Aorta (tissue), 5 donors: ENCODE measurements around the gene UBE2J1. TPM values are rescaled to one million over a fixed set of nuclear protein-coding genes. Genes with fewer than 3 reads are reported as not detected.

Experiments
- ATAC-seq: fragments of 200-7000 bp; cut with Tn5 transposase; one replicate; pipeline ENCODE4 v1.9.1; 2022; ENCODE audit warnings: moderate library complexity; ENCODE audit not compliant: low FRiP score
- DNase-seq, 2 donors: peaks; one replicate each; pipeline ENCODE4 v3.0.0-alpha.2; 2020
- H3K27ac ChIP-seq, 2 donors: one replicate each; pipeline ENCODE4 v1.5.1; 2013; ENCODE audit warnings: low read length in 2 of 2, mild to moderate bottlenecking in 2 of 2, moderate library complexity in 2 of 2, control low read depth in 1 of 2, inconsistent platforms in 1 of 2, low read depth in 1 of 2
- H3K27me3 ChIP-seq, 2 donors: one replicate each; pipeline ENCODE4 v1.6.1; 2013; ENCODE audit warnings: control low read depth in 1 of 2, low read length in 1 of 2, mild to moderate bottlenecking in 1 of 2, moderate library complexity in 1 of 2; ENCODE audit not compliant: insufficient read depth in 2 of 2, control insufficient read depth in 1 of 2
- H3K36me3 ChIP-seq, 2 donors: one replicate each; pipeline ENCODE4 v1.6.1; 2013; ENCODE audit warnings: control low read depth in 1 of 2, low read length in 1 of 2, mild to moderate bottlenecking in 1 of 2; ENCODE audit not compliant: insufficient read depth in 2 of 2, control insufficient read depth in 1 of 2
- H3K4me1 ChIP-seq, 2 donors: one replicate each; pipeline ENCODE4 v1.6.1; 2013; ENCODE audit warnings: low read length in 2 of 2, control low read depth in 1 of 2, mild to moderate bottlenecking in 1 of 2, moderate library complexity in 1 of 2; ENCODE audit not compliant: insufficient read depth in 2 of 2, control insufficient read depth in 1 of 2
- H3K4me3 ChIP-seq, 2 donors: one replicate each; pipeline ENCODE4 v1.5.1; 2013; ENCODE audit warnings: low read length in 2 of 2, control low read depth in 1 of 2, mild to moderate bottlenecking in 1 of 2
- H3K9me3 ChIP-seq: one replicate; pipeline ENCODE4 v1.6.1; 2013; ENCODE audit warnings: mild to moderate bottlenecking, low read length; ENCODE audit not compliant: control insufficient read depth
- WGBS, 2 donors: extraction: QIAGEN DNeasy Blood & Tissue Kit; methylation state at CpG; one replicate each; pipeline ENCODE4 v1.1.7; 2013; 5-methylcytosine and 5-hydroxymethylcytosine counted together
- intact Hi-C, 2 donors: fragments of 100-400 bp; cut with DNase I; formaldehyde crosslinking; loops; one replicate each; pipeline versions ENCODE4 v1.14.2 to v1.15.0; 2022
- polyA plus RNA-seq, 2 donors: library from polyadenylated mRNA; stranded (reverse); fragments of 200-250 nt; gene quantifications; one replicate each; pipeline ENCODE4 v1.2.3, GENCODE V29; 2013
- total RNA-seq, 2 donors: library from RNA; stranded (reverse); fragmentation: NEBNext Ultra II Directional; extraction: Animal tissue kit (Norgen Biotek cat#: 25700); gene quantifications; one replicate each; pipeline ENCODE4 v1.2.1, GENCODE V29; 2021
- donor health status: healthy with polysubstance abuse.
- donor health status: Bipolar disorder and iron deficiency.
- donor health status: DM: no; HTN: no; CAD: no.
- donor health status: DM: no; HTN: no; CAD: no.
- donor health status: DM: yes; HTN: yes; CAD: no.

UBE2J1 gene
- total and polyA plus RNA-seq, 4 donors = 18.6 to 38.7 (median 31.9) TPM

GRCh38 chr6:89317067-89317466 is 35.5 kb downstream of the UBE2J1 start:
- Histone ChIP-seq H3K27ac (no peak overlapping the region), H3K9me3 (no peaks in the 10 kb centered on the region), H3K36me3 (peaks cover 0 to 2% of the 10 kb centered on the region in 2 donors), H3K4me1 (no peaks in the 10 kb centered on the region), H3K4me3 (no peak overlapping the region), H3K27me3 (no peaks in the 10 kb centered on the region)
- no peak for DNase-seq
- ATAC-seq = no peak
- intact Hi-C loops = no loop called here

- Histone ChIP-seq H3K36me3 (no peaks in the 10 kb centered on the region), H3K4me3 (no peak within 1 kb of the TSS), H3K27me3 (no peaks in the 10 kb centered on the region), H3K9me3 (no peaks in the 10 kb centered on the region), H3K4me1 (no peaks in the 10 kb centered on the region), H3K27ac (no peak within 1 kb of the TSS)
- WGBS, 2 donors = 90 to 92% methylated on average over 6 of the region's 6 CpGs
- ATAC-seq (no peak), DNase-seq (no peak)
- intact Hi-C loops = no loop called here
Observed at GRCh38 chr6:89315249-89315885, 37.2 kb downstream of the UBE2J1 start, which contains the start of gene GABRR2. GABRR2 (minus strand) TSS chr6:89315299; CDS start chr6:89315165, 134 bp downstream.

- H3K27me3 ChIP-seq = no peaks in the 10 kb centered on the region
- DNase-seq (no peak), ATAC-seq (no peak)
- intact Hi-C loops = loop anchor here in 1 of 2 donors (5.0 kb wide), 1 partner anchor 38 kb away; the partner anchor contains the start of gene UBE2J1
- no peak overlapping the region for H3K27ac ChIP-seq
- no peaks in the 10 kb centered on the region for H3K9me3 ChIP-seq
- 91 to 92% methylated on average over 7 of the region's 7 CpGs for WGBS, 2 donors
- H3K4me3 ChIP-seq = no peak overlapping the region
- H3K36me3 ChIP-seq = no peaks in the 10 kb centered on the region
- no peaks in the 10 kb centered on the region for H3K4me1 ChIP-seq
Observed at GRCh38 chr6:89314692-89315091, 37.8 kb downstream of the UBE2J1 start.

- ATAC-seq = peak; percentile 68
- Histone ChIP-seq H3K27ac (peak overlapping the region in 1 of 2 donors; percentile 47), H3K9me3 (no peaks in the 10 kb centered on the region), H3K4me3 (no peak overlapping the region), H3K4me1 (no peaks in the 10 kb centered on the region), H3K36me3 (no peaks in the 10 kb centered on the region), H3K27me3 (no peaks in the 10 kb centered on the region)
- no peak for DNase-seq
- intact Hi-C loops = loop anchor here in 1 of 2 donors (5.0 kb wide), 1 partner anchor 39 kb away; the partner anchor contains the start of gene UBE2J1
- 4% methylated on average over 1 of the region's 1 CpG for WGBS, 2 donors
Observed at GRCh38 chr6:89313006-89313405, 39.5 kb downstream of the UBE2J1 start.

DNA sequence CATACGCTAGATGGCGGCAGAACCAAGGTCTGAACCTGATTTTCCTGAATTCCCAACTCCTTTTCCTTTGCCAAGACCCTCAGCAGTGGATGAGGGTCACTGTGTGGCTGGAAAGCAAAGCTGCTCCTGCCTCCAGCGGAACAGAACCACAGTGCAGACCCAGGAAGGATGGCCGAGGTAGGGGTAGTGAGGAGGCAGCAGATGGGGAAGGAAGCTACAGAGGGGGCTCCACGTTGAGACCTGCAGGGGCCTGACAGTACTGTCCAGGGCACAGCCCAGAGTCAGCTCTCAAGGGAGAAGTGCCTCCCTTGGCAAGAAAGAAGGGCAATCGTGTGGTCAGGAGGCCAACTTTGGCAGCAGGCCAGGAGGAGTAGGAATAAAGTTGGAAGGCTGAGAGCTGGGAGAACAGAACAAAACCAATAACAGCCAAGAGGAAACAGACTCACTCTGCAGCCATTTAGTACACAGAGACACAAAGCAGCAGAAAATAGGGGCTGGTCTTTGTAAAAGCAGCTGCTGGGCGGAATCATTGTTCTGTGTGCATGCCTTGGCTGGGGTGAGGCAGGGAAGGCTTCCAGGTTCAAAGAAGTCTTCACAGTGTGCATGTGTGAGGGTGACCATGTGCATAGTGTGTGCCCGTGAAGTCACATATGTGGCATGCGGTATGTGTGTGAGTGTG is 40.5 kb downstream of the UBE2J1 start:
- intact Hi-C loops = loop anchor here in 1 of 2 donors (5.0 kb wide), 1 partner anchor 40 kb away; the partner anchor contains the start of gene UBE2J1
- Histone ChIP-seq H3K4me3 (no peak overlapping the region), H3K4me1 (no peaks in the 10 kb centered on the region), H3K9me3 (no peaks in the 10 kb centered on the region), H3K36me3 (no peaks in the 10 kb centered on the region), H3K27ac (peak overlapping the region in 1 of 2 donors; percentile 21), H3K27me3 (no peaks in the 10 kb centered on the region)
- 16 to 18% methylated on average over 9 of the region's 9 CpGs for WGBS, 2 donors
- peak; percentile 78 for ATAC-seq
- peak; percentile 84 to 88 for DNase-seq

DNA sequence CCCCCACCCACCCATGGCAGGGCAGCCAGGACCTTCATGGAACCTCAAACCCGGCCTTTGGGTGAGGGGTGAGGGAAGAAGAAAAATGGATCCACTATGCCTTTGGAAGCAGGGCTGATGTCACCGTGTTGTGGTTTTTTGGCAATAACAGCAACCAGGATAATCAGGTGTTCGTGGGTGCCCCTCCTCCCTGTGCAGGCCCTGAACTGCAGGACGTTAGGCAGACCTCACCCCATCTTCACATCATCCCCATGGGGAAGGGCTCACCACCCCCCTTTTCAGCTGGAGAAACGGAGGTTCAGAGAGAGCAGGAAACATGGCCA is 41.0 kb downstream of the UBE2J1 start:
- Histone ChIP-seq H3K4me1 (no peaks in the 10 kb centered on the region), H3K27me3 (no peaks in the 10 kb centered on the region), H3K36me3 (no peaks in the 10 kb centered on the region), H3K4me3 (no peak overlapping the region), H3K9me3 (no peaks in the 10 kb centered on the region), H3K27ac (no peak overlapping the region)
- intact Hi-C loops = loop anchor here in 1 of 2 donors (5.0 kb wide), 1 partner anchor 41 kb away; the partner anchor contains the start of gene UBE2J1
- no peak for ATAC-seq
- 37 to 42% methylated on average over 4 to 5 of the region's 5 CpGs for WGBS, 2 donors
- no peak for DNase-seq

- Histone ChIP-seq H3K4me1 (no peaks in the 10 kb centered on the region), H3K4me3 (no peak overlapping the region), H3K27ac (no peak overlapping the region), H3K36me3 (no peaks in the 10 kb centered on the region), H3K9me3 (no peaks in the 10 kb centered on the region), H3K27me3 (no peaks in the 10 kb centered on the region)
- intact Hi-C loops = loop anchor here in 1 of 2 donors (5.0 kb wide), 1 partner anchor 41 kb away; the partner anchor contains the start of gene UBE2J1
- WGBS, 2 donors = 80% methylated on average over 11 of the region's 11 CpGs
- DNase-seq (no peak), ATAC-seq (no peak)
Observed at GRCh38 chr6:89310929-89311328, 41.6 kb downstream of the UBE2J1 start.

- H3K4me3 ChIP-seq = no peak overlapping the region
- no peak for ATAC-seq
Observed at GRCh38 chr6:89308525-89309395, 43.8 kb downstream of the UBE2J1 start.

More at GRCh38 chr6:89308525-89309395, 43.8 kb downstream of the UBE2J1 start:
- Histone ChIP-seq H3K27me3 (no peaks in the 10 kb centered on the region), H3K36me3 (no peaks in the 10 kb centered on the region), H3K27ac (no peak overlapping the region), H3K9me3 (no peaks in the 10 kb centered on the region), H3K4me1 (no peaks in the 10 kb centered on the region)
- no peak for DNase-seq
- WGBS, 2 donors = 81 to 83% methylated on average over 9 of the region's 9 CpGs
- intact Hi-C loops = no loop called here
